GM12878 (cell line): ENCODE measurements around the gene TNIP1. TPM values are rescaled to one million over a fixed set of nuclear protein-coding genes. Genes with fewer than 3 reads are reported as not detected.

Experiments
- ATAC-seq: fragments of 200-7000 bp; cut with Tn5 transposase; 3 replicates; pipeline ENCODE4 v1.9.1; 2020; ENCODE audit warnings: mild to moderate bottlenecking, moderate library complexity
- BruUV-seq: library from RNA; stranded (reverse); fragments of 400-500 nt; replicated peaks from 2 replicates; lab custom pipeline; 2021; lab: Mats Ljungman, UMichigan
- CTCF ChIA-PET: fragments of 300-600 bp; sonication (Branson Sonifier 250); formaldehyde crosslinking; extraction: SDS; loops from one replicate; lab custom pipeline; 2021; ENCODE audit warnings: inconsistent platforms; lab: Yijun Ruan, JAX
- POLR2A ChIA-PET: fragments of 350-600 bp; formaldehyde crosslinking; extraction: SDS; loops from one replicate; lab custom pipeline; 2021; ENCODE audit warnings: inconsistent platforms; lab: Charles Lee
- RAD21 ChIA-PET: fragments of 300-600 bp; sonication (Branson Sonifier 250); formaldehyde crosslinking; loops from one replicate; lab custom pipeline; 2023; ENCODE audit warnings: antibody characterized with exemption; ENCODE audit not compliant: unreplicated experiment; lab: Charles Lee
- SMC1A ChIA-PET: fragments of 300-600 bp; sonication (Branson Sonifier 250); formaldehyde crosslinking; loops from one replicate; lab custom pipeline; 2023; ENCODE audit not compliant: unreplicated experiment, uncharacterized antibody; lab: Charles Lee
- DNase-seq: peaks from one replicate; pipeline ENCODE4 v3.0.0-alpha.2; 2011; ENCODE audit warnings: low read depth, low spot score
- FAIRE-seq: peaks from 3 replicates; lab custom pipeline; 2011; peaks lifted over from hg19 to GRCh38; lab: Jason Lieb, UNC
- H2AFZ ChIP-seq: 2 replicates; pipeline ENCODE4 v1.6.0; 2011; ENCODE audit warnings: low read depth, low read length, control low read depth; ENCODE audit not compliant: control insufficient read depth
- H3K27ac ChIP-seq: 2 replicates; pipeline ENCODE4 v1.5.1; 2011; ENCODE audit warnings: control low read depth; ENCODE audit not compliant: control insufficient read depth, insufficient read depth
- H3K27me3 ChIP-seq, 2 experiments: replicated peaks in 1 of 2; 2 replicates each; pipeline versions ENCODE4 v1.6.0 to v1.6.1; 2011; ENCODE audit warnings: low read length in 1 of 2; ENCODE audit not compliant: control insufficient read depth in 2 of 2, insufficient read depth in 2 of 2
- H3K36me3 ChIP-seq, 2 experiments: 2 replicates each; pipeline ENCODE4 v1.5.1; 2011; ENCODE audit warnings: low read length in 1 of 2; ENCODE audit not compliant: control insufficient read depth in 2 of 2, insufficient read depth in 2 of 2
- H3K4me1 ChIP-seq: 2 replicates; pipeline ENCODE4 v1.6.1; 2011; ENCODE audit warnings: mild to moderate bottlenecking, low read length, moderate library complexity, mixed read lengths; ENCODE audit not compliant: control insufficient read depth, insufficient read depth
- H3K4me2 ChIP-seq: 2 replicates; pipeline ENCODE4 v1.6.0; 2011; ENCODE audit warnings: control low read depth; ENCODE audit not compliant: control insufficient read depth, insufficient read depth
- H3K4me3 ChIP-seq: fragments of 200-600 bp; sonication (generic); 2 replicates; pipeline ENCODE4 v1.5.1; 2016
- H3K79me2 ChIP-seq: 2 replicates; pipeline ENCODE4 v1.6.0; 2011; ENCODE audit warnings: low read length; ENCODE audit not compliant: control insufficient read depth, insufficient read depth
- H3K9ac ChIP-seq: 2 replicates; pipeline ENCODE4 v1.8.0; 2011; ENCODE audit warnings: low read length, control low read depth, mixed read lengths; ENCODE audit not compliant: control insufficient read depth, insufficient read depth
- H3K9me3 ChIP-seq: replicated peaks from 3 replicates; pipeline ENCODE4 v1.5.1; 2011; ENCODE audit warnings: mild to moderate bottlenecking, low read length; ENCODE audit not compliant: control insufficient read depth, insufficient read depth
- H4K20me1 ChIP-seq: 2 replicates; pipeline ENCODE4 v1.6.0; 2011; ENCODE audit not compliant: control insufficient read depth, insufficient read depth
- NBN ChIP-seq: fragments of 450-650 bp; IDR thresholded peaks from 2 replicates; pipeline ENCODE4 v1.6.1; 2016
- POU2F2 ChIP-seq: IDR thresholded peaks from 3 replicates; pipeline ENCODE4 v1.6.1; 2011; ENCODE audit warnings: low read depth, mild to moderate bottlenecking, low read length, borderline replicate concordance
- RB1 ChIP-seq: fragments of 450-650 bp; formaldehyde crosslinking; IDR thresholded peaks from 2 replicates; pipeline ENCODE4 v1.6.1; 2017; ENCODE audit warnings: mild to moderate bottlenecking, borderline replicate concordance
- RUNX3 ChIP-seq: IDR thresholded peaks from 2 replicates; pipeline ENCODE4 v1.6.1; 2012; ENCODE audit warnings: low read length, inconsistent platforms
- SPI1 ChIP-seq: IDR thresholded peaks from 2 replicates; pipeline ENCODE4 v1.6.1; 2011; ENCODE audit warnings: low read depth, mild to moderate bottlenecking, low read length, moderate library complexity, borderline replicate concordance; ENCODE audit not compliant: insufficient read depth
- WGBS: methylation state at CpG from one replicate; pipeline ENCODE4 v1.1.6; 2016; ENCODE audit warnings: low lambda C conversion rate; ENCODE audit not compliant: insufficient replicate concordance, insufficient coverage; ENCODE audit errors: missing lambda C conversion rate; 5-methylcytosine and 5-hydroxymethylcytosine counted together
- in situ Hi-C: fragments of 300-500 bp; cut with MboI; formaldehyde crosslinking; loops from 9 replicates; pipeline ENCODE4 v1.14.3; 2018; ENCODE audit warnings: mixed read lengths
- intact Hi-C: fragments of 100-400 bp; cut with micrococcal nuclease; formaldehyde crosslinking; loops from one replicate; pipeline ENCODE4 v1.14.2; 2022; ENCODE audit not compliant: unreplicated experiment
- polyA plus RNA-seq, 11 experiments: library from polyadenylated mRNA; depleted of rRNA in 4 of 11; unstranded in 6 of 11; stranded (reverse) in 5 of 11; fragments of >200 nt; fragmentation: Nextera tagmentation in 4 of 11; fragmentation: Illumina TruSeq in 1 of 11; extraction: Ambion mirVana in 4 of 11; extraction: Trizol in 1 of 11; gene quantifications; 1 replicate in 1 of 11; 2 replicates in 10 of 11; pipeline versions ENCODE4 v1.2.1 to v1.2.3, GENCODE V29; 2011 to 2016; ENCODE audit warnings: inconsistent platforms in 2 of 11, missing spikeins in 2 of 11, low read depth in 1 of 11
- total RNA-seq, 4 experiments: library from RNA; depleted of rRNA in 3 of 4; stranded (reverse); fragments of >200 nt in 3 of 4; fragmentation: Illumina TruSeq in 1 of 4; extraction: Trizol in 1 of 4; gene quantifications; 2 replicates each; pipeline versions ENCODE4 v1.2.1 to v1.2.3, GENCODE V29; 2013 to 2021

Gene TNIP1
- total and polyA plus RNA-seq, 10 of the 15 experiments (the other 5 are each of a cell fraction or from before 2014, with no cell fraction given) = 4.4 to 279 (median 150) TPM

DNA sequence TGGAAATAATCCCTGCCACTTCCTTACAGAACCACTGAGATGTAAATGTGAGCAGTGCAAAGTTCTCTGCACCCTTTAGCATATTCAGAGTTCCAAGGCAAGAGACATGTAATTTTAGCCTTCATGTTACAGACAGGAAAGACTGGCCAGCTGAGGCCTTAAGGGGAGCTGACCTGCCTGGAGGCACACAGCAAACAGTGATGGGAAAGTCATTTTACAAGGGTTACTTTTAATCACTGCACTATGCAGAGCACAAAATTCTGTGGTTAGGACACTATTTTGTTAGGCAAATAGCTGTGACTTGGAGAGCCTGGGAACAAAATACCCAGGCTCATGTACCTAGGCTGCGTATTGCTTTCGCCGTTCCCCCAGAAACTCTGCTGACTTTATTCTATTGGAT is 30.2 kb upstream of the TNIP1 start:
- H2AFZ ChIP-seq = no peak overlapping the region
- no peaks in the 10 kb centered on the region for H3K9me3 ChIP-seq
- no peak overlapping the region for H3K4me3 ChIP-seq
- H4K20me1 ChIP-seq = no peaks in the 10 kb centered on the region
- intact Hi-C loops (loop anchor here (5.0 kb wide), 1 partner anchor 34 kb away; no protein-coding TSS in a partner anchor), in situ Hi-C loops (no loop called here)
- no peak for FAIRE-seq
- CTCF ChIA-PET = interaction anchor here (0.8 to 23.4 kb wide), 6 partner anchors 12 to 130 kb away, joined by 3 to 691 read pairs (median 4); no protein-coding TSS in a partner anchor
- peaks cover 39 to 42% of the 10 kb centered on the region in 2 experiments for H3K36me3 ChIP-seq
- no peak; the same call in 2 of the 3 replicates for ATAC-seq
- TF ChIP-seq POU2F2 (peak; percentile 53; the same call in 1 of the 3 replicates), SPI1 (0 out of 2 replicates have a peak, but pooled peaks have one; percentile 23), RB1 (no peak), NBN (no peak), RUNX3 (peak; percentile 65)
- TF ChIP-seq, all 136 proteins: peak for 3
- ChIA-PET SMC1A (interaction anchor here (1.2 to 10.5 kb wide), 11 partner anchors 12 to 60 kb away, joined by 3 to 279 read pairs (median 6); no protein-coding TSS in a partner anchor), RAD21 (interaction anchor here (1.2 to 8.0 kb wide), 11 partner anchors 10 to 127 kb away, joined by 3 to 90 read pairs (median 5); partner anchors contain the start of gene TNIP1), POLR2A (interaction anchor here (0.9 to 2.8 kb wide), 6 partner anchors 12 to 63 kb away, joined by 3 to 13 read pairs (median 6); no protein-coding TSS in a partner anchor)
- Histone ChIP-seq H3K27me3 (no peaks in the 10 kb centered on the region), H3K9ac (peak overlapping the region; percentile 44; the same call in 1 of the 2 replicates), H3K79me2 (peaks cover 10% of the 10 kb centered on the region; the same call in 1 of the 2 replicates), H3K27ac (peak overlapping the region; percentile 72), H3K4me2 (peak overlapping the region; percentile 6; the same call in 1 of the 2 replicates), H3K4me1 (peaks cover 25% of the 10 kb centered on the region)
- no TSS peak for BruUV-seq
- 2% methylated on average over 3 of the region's 3 CpGs for WGBS
- no peak for DNase-seq
